ENCODE measurements around the gene SUPT5H.
A peak's percentile ranks its signal among the peaks of the same experiment; 100 is the strongest.

Gene SUPT5H

DNA sequence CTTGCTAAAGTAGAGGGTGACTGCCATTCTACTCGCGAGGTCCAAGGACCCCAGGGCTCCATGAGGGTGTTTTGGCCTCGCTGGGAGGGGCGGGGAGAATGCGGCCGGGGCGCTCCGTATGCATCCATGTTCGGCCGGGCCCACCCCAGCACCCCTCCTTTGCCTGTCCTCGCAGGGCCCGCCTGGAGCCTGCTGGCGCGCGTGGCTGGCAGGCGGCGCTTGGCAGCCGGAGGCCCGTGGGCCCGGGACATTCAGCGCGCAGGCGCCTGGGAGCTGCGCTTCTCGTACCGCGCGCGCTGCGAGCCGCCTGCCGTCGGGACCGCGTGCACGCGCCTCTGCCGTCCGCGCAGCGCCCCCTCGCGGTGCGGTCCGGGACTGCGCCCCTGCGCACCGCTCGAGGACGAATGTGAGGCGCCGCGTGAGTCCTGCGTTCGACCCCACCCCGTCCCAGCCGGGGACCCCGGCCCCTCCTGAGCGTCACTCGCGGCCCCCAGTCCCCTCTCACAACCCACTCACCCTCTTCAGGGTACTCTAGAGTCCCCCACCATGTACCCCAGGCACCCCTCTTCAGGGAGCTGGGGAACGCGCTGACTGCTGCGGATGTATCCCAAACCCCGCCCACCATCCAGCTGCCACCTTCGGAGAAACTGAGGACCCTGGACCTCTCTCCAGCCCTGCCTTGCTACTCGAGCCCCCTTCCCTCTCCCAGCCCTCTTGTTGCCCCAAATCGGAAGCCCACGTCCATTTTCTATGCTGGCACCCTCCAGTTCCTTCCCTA is 57.4 kb downstream of the SUPT5H start:
- CTCF ChIA-PET, result interaction anchor here (0.6 to 1.9 kb wide), 30 partner anchors 8 to 354 kb away, joined by 3 to 24 read pairs (median 5); partner anchors contain the start of genes EID2, SELENOV and SUPT5H

GRCh38 chr19:39506598-39506943 is 61.2 kb downstream of the SUPT5H start:
- POLR2A ChIA-PET, result no interaction called here
- TF ChIP-seq, protein P1, sequence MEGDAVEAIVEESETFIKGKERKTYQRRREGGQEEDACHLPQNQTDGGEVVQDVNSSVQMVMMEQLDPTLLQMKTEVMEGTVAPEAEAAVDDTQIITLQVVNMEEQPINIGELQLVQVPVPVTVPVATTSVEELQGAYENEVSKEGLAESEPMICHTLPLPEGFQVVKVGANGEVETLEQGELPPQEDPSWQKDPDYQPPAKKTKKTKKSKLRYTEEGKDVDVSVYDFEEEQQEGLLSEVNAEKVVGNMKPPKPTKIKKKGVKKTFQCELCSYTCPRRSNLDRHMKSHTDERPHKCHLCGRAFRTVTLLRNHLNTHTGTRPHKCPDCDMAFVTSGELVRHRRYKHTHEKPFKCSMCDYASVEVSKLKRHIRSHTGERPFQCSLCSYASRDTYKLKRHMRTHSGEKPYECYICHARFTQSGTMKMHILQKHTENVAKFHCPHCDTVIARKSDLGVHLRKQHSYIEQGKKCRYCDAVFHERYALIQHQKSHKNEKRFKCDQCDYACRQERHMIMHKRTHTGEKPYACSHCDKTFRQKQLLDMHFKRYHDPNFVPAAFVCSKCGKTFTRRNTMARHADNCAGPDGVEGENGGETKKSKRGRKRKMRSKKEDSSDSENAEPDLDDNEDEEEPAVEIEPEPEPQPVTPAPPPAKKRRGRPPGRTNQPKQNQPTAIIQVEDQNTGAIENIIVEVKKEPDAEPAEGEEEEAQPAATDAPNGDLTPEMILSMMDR (IDR thresholded peaks at IDR 0.05; ENCODE audit: control extremely low read depth, extremely low read depth, low read depth, missing control alignments), result no peak
- CTCF ChIA-PET, result interaction anchor here (1.0 to 1.1 kb wide), 2 partner anchors 9 to 66 kb away, joined by 3 read pairs; no protein-coding TSS in a partner anchor
- DNase-seq (ENCODE audit: extremely low spot score), result no peak

More for the DNA sequence above, 57.4 kb downstream of the SUPT5H start:
- TF ChIP-seq, protein P1 (IDR thresholded peaks at IDR 0.05; ENCODE audit: control extremely low read depth, extremely low read depth, low read depth, missing control alignments), result peak; percentile 87
- peak; percentile 87 for DNase-seq (ENCODE audit: extremely low spot score)
- POLR2A ChIA-PET, result interaction anchor here (0.5 kb wide), 1 partner anchor 21 kb away, joined by 5 read pairs; no protein-coding TSS in a partner anchor

DNA sequence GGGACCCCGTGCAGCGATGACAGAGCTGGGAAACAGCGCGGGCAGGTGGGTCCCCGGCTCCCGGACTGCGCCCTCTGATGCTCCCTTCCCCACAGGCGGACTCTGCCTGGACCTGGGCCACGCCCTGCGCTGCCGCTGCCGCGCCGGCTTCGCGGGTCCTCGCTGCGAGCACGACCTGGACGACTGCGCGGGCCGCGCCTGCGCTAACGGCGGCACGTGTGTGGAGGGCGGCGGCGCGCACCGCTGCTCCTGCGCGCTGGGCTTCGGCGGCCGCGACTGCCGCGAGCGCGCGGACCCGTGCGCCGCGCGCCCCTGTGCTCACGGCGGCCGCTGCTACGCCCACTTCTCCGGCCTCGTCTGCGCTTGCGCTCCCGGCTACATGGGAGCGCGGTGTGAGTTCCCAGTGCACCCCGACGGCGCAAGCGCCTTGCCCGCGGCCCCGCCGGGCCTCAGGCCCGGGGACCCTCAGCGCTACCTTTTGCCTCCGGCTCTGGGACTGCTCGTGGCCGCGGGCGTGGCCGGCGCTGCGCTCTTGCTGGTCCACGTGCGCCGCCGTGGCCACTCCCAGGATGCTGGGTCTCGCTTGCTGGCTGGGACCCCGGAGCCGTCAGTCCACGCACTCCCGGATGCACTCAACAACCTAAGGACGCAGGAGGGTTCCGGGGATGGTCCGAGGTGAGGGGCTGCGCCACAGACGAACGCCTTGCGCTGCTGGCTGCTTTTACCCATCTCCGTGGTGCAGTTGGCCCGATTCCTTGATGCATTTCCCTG is 61.7 kb downstream of the SUPT5H start:
- TF ChIP-seq, protein P1 (IDR thresholded peaks at IDR 0.05; ENCODE audit: control extremely low read depth, extremely low read depth, low read depth, missing control alignments), result no peak
- ChIA-PET CTCF (interaction anchor here (1.0 to 1.7 kb wide), 3 partner anchors 10 to 67 kb away, joined by 3 to 6 read pairs (median 3); partner anchors contain the start of gene EID2B), POLR2A (no interaction called here)
- peak; percentile 89 for DNase-seq (ENCODE audit: extremely low spot score)

- no peak for DNase-seq (ENCODE audit: extremely low spot score)
- ChIA-PET CTCF (interaction anchor here (1.7 kb wide), 1 partner anchor 24 kb away, joined by 6 read pairs; the partner anchor contains the start of gene EID2B), POLR2A (no interaction called here)
- TF ChIP-seq, protein P1 (IDR thresholded peaks at IDR 0.05; ENCODE audit: control extremely low read depth, extremely low read depth, low read depth, missing control alignments), result no peak
Observed at GRCh38 chr19:39507715-39508364, 62.5 kb downstream of the SUPT5H start.

DNA sequence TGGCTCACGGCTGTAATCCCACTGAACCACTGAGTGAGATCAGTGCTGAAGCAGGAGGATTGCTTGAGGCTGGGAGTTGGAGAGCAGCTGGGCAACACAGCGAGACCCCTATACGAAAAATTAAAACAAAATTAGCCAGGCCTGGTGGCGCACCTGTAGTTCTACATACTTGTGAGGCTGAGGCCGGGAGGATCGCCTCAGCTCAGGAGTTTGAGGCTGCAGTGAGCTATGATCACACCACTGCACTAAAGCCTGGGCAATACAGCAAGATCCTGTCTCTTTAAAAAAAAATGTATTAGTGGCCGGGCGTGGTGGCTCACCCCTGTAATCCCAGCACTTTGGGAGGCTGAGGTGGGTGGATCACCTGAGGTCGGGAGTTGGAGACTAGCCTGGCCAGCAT is 63.2 kb downstream of the SUPT5H start:
- POLR2A ChIA-PET, result no interaction called here
- DNase-seq (ENCODE audit: extremely low spot score), result no peak
- CTCF ChIA-PET, result interaction anchor here (1.0 to 1.7 kb wide), 3 partner anchors 9 to 25 kb away, joined by 3 to 6 read pairs (median 3); partner anchors contain the start of gene EID2B
- TF ChIP-seq, protein P1 (IDR thresholded peaks at IDR 0.05; ENCODE audit: control extremely low read depth, extremely low read depth, low read depth, missing control alignments), result no peak

- no peak for DNase-seq (ENCODE audit: extremely low spot score)
- CTCF ChIA-PET, result interaction anchor here (1.0 to 1.7 kb wide), 3 partner anchors 8 to 24 kb away, joined by 3 to 6 read pairs (median 3); partner anchors contain the start of gene EID2B
- POLR2A ChIA-PET, result no interaction called here
- TF ChIP-seq, protein P1 (IDR thresholded peaks at IDR 0.05; ENCODE audit: control extremely low read depth, extremely low read depth, low read depth, missing control alignments), result no peak
Observed at GRCh38 chr19:39509233-39509632, 63.9 kb downstream of the SUPT5H start.

Data from GM10248 (cell line).